BE2C (cell line): Measurements from ENCODE around the gene CLIC5.

Source experiments
- DNase-seq: peaks from one replicate; pipeline ENCODE4 v3.0.0-alpha.2; 2020
- H3K27me3 ChIP-seq: fragments of 250-450 bp; sonication (Bioruptor Pico); 2 replicates; pipeline ENCODE4 v1.5.1; 2020; ENCODE audit warnings: mild to moderate bottlenecking
- H3K36me3 ChIP-seq: fragments of 250-450 bp; sonication (Bioruptor Pico); 2 replicates; pipeline ENCODE4 v1.5.1; 2020; ENCODE audit warnings: mild to moderate bottlenecking
- H3K4me1 ChIP-seq: fragments of 250-450 bp; sonication (Bioruptor Pico); 2 replicates; pipeline ENCODE4 v1.5.1; 2020
- H3K4me3 ChIP-seq: 2 replicates; pipeline ENCODE4 v1.5.1; 2011; ENCODE audit warnings: low read depth, low read length
- H3K9me3 ChIP-seq: fragments of 250-450 bp; sonication (Bioruptor Pico); 2 replicates; pipeline ENCODE4 v1.5.1; 2020
- CTCF ChIP-seq: IDR thresholded peaks from 2 replicates; pipeline ENCODE4 v1.5.1; 2012; ENCODE audit warnings: mild to moderate bottlenecking, low read depth, low read length

CLIC5 gene

DNA sequence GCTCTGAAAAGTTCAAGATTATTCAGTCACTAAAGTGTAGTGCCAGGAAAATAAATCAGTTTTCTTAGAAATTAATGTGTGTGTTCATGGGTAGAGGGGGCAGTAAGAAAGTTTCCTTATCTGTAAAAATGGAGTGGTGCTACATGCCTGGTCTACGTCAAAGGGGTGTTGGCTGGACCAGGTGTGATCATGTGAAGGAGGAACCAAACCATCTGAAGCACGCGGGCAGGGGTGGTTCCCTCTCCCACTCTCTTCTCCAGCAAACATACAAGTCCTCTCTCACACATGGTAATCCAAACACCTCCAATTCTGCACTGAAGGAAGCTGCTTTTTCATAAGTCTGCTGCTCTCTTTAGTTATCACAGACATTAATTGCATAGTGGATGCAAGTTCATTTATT lies 63.1 kb downstream of the CLIC5 start:
- DNase-seq = no peak
- Histone ChIP-seq H3K4me3 (no peak overlapping the region), H3K27me3 (no peaks in the 10 kb centered on the region), H3K9me3 (no peaks in the 10 kb centered on the region), H3K4me1 (no peaks in the 10 kb centered on the region), H3K36me3 (no peaks in the 10 kb centered on the region)
- TF ChIP-seq CTCF = no peak

GRCh38 chr6:45952168-45952529 lies 63.5 kb downstream of the CLIC5 start:
- TF ChIP-seq CTCF = no peak
- no peaks in the 10 kb centered on the region for H3K36me3 ChIP-seq
- no peak for DNase-seq
- H3K4me3 ChIP-seq = no peak overlapping the region
- H3K4me1 ChIP-seq = no peaks in the 10 kb centered on the region
- no peaks in the 10 kb centered on the region for H3K27me3 ChIP-seq
- H3K9me3 ChIP-seq = no peaks in the 10 kb centered on the region

- Histone ChIP-seq H3K27me3 (no peaks in the 10 kb centered on the region), H3K36me3 (no peaks in the 10 kb centered on the region), H3K4me3 (no peak overlapping the region), H3K4me1 (no peaks in the 10 kb centered on the region), H3K9me3 (no peaks in the 10 kb centered on the region)
- no peak for DNase-seq
- TF ChIP-seq CTCF = no peak
Measured at GRCh38 chr6:45951321-45952167, 64.1 kb downstream of the CLIC5 start.

- Histone ChIP-seq H3K4me1 (no peaks in the 10 kb centered on the region), H3K36me3 (no peaks in the 10 kb centered on the region), H3K9me3 (no peaks in the 10 kb centered on the region), H3K4me3 (no peak overlapping the region), H3K27me3 (no peaks in the 10 kb centered on the region)
- no peak for TF ChIP-seq CTCF
- no peak for DNase-seq
Measured at GRCh38 chr6:45949256-45949655, 66.4 kb downstream of the CLIC5 start.

DNA sequence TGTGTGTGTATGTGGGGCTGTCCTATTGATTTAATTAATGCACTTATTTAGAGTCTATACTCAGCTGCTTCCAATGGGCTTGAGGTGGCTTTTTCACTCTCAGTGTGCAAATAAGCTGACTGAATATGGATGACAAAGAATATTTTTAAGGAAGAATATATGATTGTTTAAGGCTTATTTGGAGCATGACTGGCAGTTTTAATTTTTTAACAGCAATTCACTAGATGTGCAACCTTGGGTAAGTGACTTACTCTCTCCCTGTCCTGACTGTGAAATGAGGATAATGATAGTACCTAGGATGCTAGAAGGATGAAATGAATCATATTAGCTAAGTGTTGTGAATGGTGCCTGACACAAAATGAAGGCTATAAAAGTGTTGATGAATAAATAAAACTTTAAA lies 67.9 kb downstream of the CLIC5 start:
- Histone ChIP-seq H3K4me1 (no peaks in the 10 kb centered on the region), H3K9me3 (no peaks in the 10 kb centered on the region), H3K36me3 (no peaks in the 10 kb centered on the region), H3K27me3 (no peaks in the 10 kb centered on the region), H3K4me3 (no peak overlapping the region)
- no peak for DNase-seq
- TF ChIP-seq CTCF = no peak

DNA sequence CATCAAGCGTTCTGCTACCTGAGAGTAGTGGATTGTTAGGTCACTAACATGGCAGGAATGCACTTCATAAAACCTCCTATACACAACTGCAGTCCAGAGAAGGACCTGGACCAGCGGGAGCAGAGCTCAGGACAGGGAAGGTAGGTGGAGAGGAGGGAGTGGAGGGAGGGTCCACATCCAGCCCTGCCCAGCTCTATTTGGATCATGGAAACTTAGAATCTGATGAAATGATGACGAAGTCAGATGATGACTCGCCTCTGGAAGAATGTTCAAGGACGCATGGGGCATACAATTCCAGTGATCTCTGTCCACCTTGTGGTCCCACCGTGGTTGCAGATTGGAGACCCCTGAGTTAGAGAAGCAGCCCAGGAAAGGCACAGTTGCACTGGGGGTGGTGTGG lies 68.8 kb downstream of the CLIC5 start:
- Histone ChIP-seq H3K27me3 (no peaks in the 10 kb centered on the region), H3K9me3 (no peaks in the 10 kb centered on the region), H3K4me1 (no peaks in the 10 kb centered on the region), H3K36me3 (no peaks in the 10 kb centered on the region), H3K4me3 (no peak overlapping the region)
- no peak for TF ChIP-seq CTCF
- no peak for DNase-seq
